ENCODE measurements around the gene PHEX. TPM values are rescaled to one million over a fixed set of nuclear protein-coding genes. Genes with fewer than 3 reads are reported as not detected.
A peak's percentile ranks its signal among the peaks of the same experiment; 100 is the strongest.

Gene PHEX
- total RNA-seq, 1 experiment from 2014 or later: 0.89 TPM

- intact Hi-C loops (cut with micrococcal nuclease): no loop called here
- BruUV-seq (replicated peaks): no TSS peak
- Mint-ChIP-seq H3K36me3 (ENCODE audit: insufficient read depth, unreplicated experiment) (no peaks in the 10 kb centered on the region), H3K4me1 (ENCODE audit: insufficient read depth, unreplicated experiment) (peaks cover 11% of the 10 kb centered on the region), H3K4me3 (ENCODE audit: unreplicated experiment) (no peak overlapping the region), H3K9me3 (ENCODE audit: unreplicated experiment) (no peaks in the 10 kb centered on the region), H3K27ac (ENCODE audit: low read depth, unreplicated experiment) (peak overlapping the region; percentile 23), H3K27me3 (ENCODE audit: insufficient read depth, unreplicated experiment) (peaks cover 10% of the 10 kb centered on the region)
- DNase-seq (ENCODE audit: unreplicated experiment): peak; percentile 20
- CTCF ChIA-PET: interaction anchor here (0.6 kb wide), 2 partner anchors 131 to 145 kb away, joined by 3 read pairs; no protein-coding TSS in a partner anchor
- POLR2A ChIA-PET: interaction anchor here (0.8 kb wide), 1 partner anchor 17 kb away, joined by 4 read pairs; no protein-coding TSS in a partner anchor
- TF ChIP-seq CTCF (IDR thresholded peaks at IDR 0.05; ENCODE audit: unreplicated experiment): no peak
Measured at GRCh38 chrX:22118161-22118830, 86.2 kb downstream of the PHEX start.

GRCh38 chrX:22121161-22121560 lies 89.0 kb downstream of the PHEX start:
- ChIA-PET CTCF (interaction anchor here (0.6 to 1.2 kb wide), 4 partner anchors 9 to 411 kb away, joined by 3 to 7 read pairs (median 3); no protein-coding TSS in a partner anchor), POLR2A (interaction anchor here (3.8 kb wide), 1 partner anchor 14 kb away, joined by 23 read pairs; no protein-coding TSS in a partner anchor)
- intact Hi-C loops (cut with micrococcal nuclease): no loop called here
- no TSS peak for BruUV-seq (replicated peaks)
- Mint-ChIP-seq H3K9me3 (ENCODE audit: unreplicated experiment) (no peaks in the 10 kb centered on the region), H3K4me1 (ENCODE audit: insufficient read depth, unreplicated experiment) (peaks cover 12% of the 10 kb centered on the region), H3K36me3 (ENCODE audit: insufficient read depth, unreplicated experiment) (peaks cover 2% of the 10 kb centered on the region), H3K27me3 (ENCODE audit: insufficient read depth, unreplicated experiment) (no peaks in the 10 kb centered on the region), H3K27ac (ENCODE audit: low read depth, unreplicated experiment) (no peak overlapping the region), H3K4me3 (ENCODE audit: unreplicated experiment) (no peak overlapping the region)
- TF ChIP-seq CTCF (IDR thresholded peaks at IDR 0.05; ENCODE audit: unreplicated experiment): no peak
- no peak for DNase-seq (ENCODE audit: unreplicated experiment)

GRCh38 chrX:22122510-22122909 lies 90.4 kb downstream of the PHEX start:
- Mint-ChIP-seq H3K4me3 (ENCODE audit: unreplicated experiment) (no peak overlapping the region), H3K4me1 (ENCODE audit: insufficient read depth, unreplicated experiment) (peaks cover 18% of the 10 kb centered on the region), H3K27ac (ENCODE audit: low read depth, unreplicated experiment) (peak overlapping the region; percentile 60), H3K27me3 (ENCODE audit: insufficient read depth, unreplicated experiment) (no peaks in the 10 kb centered on the region), H3K36me3 (ENCODE audit: insufficient read depth, unreplicated experiment) (peaks cover 7% of the 10 kb centered on the region), H3K9me3 (ENCODE audit: unreplicated experiment) (no peaks in the 10 kb centered on the region)
- TF ChIP-seq CTCF (IDR thresholded peaks at IDR 0.05; ENCODE audit: unreplicated experiment): no peak
- intact Hi-C loops (cut with micrococcal nuclease): no loop called here
- ChIA-PET CTCF (interaction anchor here (0.7 to 3.0 kb wide), 7 partner anchors 10 to 626 kb away, joined by 3 to 15 read pairs (median 5); no protein-coding TSS in a partner anchor), POLR2A (interaction anchor here (0.6 to 3.8 kb wide), 6 partner anchors 12 to 196 kb away, joined by 3 to 23 read pairs (median 4); no protein-coding TSS in a partner anchor)
- DNase-seq (ENCODE audit: unreplicated experiment): peak; percentile 97
- no TSS peak for BruUV-seq (replicated peaks)

GRCh38 chrX:22124098-22124497 lies 92.0 kb downstream of the PHEX start:
- peak; percentile 83 for DNase-seq (ENCODE audit: unreplicated experiment)
- Mint-ChIP-seq H3K27ac (ENCODE audit: low read depth, unreplicated experiment) (peak overlapping the region; percentile 60), H3K4me3 (ENCODE audit: unreplicated experiment) (no peak overlapping the region), H3K9me3 (ENCODE audit: unreplicated experiment) (no peaks in the 10 kb centered on the region), H3K36me3 (ENCODE audit: insufficient read depth, unreplicated experiment) (peaks cover 7% of the 10 kb centered on the region), H3K27me3 (ENCODE audit: insufficient read depth, unreplicated experiment) (no peaks in the 10 kb centered on the region), H3K4me1 (ENCODE audit: insufficient read depth, unreplicated experiment) (peaks cover 22% of the 10 kb centered on the region)
- ChIA-PET POLR2A (interaction anchor here (1.1 to 3.8 kb wide), 2 partner anchors 11 to 139 kb away, joined by 3 to 23 read pairs; no protein-coding TSS in a partner anchor), CTCF (interaction anchor here (0.6 to 3.0 kb wide), 5 partner anchors 11 to 672 kb away, joined by 4 to 15 read pairs (median 6); no protein-coding TSS in a partner anchor)
- TF ChIP-seq CTCF (IDR thresholded peaks at IDR 0.05; ENCODE audit: unreplicated experiment): no peak
- intact Hi-C loops (cut with micrococcal nuclease): no loop called here
- no TSS peak for BruUV-seq (replicated peaks)
